ENCODE measurements around the gene FAM171A2. TPM values are rescaled to one million over a fixed set of nuclear protein-coding genes. Genes with fewer than 3 reads are reported as not detected.

Gene FAM171A2
- 1.8 and 4.0 TPM in 2 replicates for total RNA-seq

DNA sequence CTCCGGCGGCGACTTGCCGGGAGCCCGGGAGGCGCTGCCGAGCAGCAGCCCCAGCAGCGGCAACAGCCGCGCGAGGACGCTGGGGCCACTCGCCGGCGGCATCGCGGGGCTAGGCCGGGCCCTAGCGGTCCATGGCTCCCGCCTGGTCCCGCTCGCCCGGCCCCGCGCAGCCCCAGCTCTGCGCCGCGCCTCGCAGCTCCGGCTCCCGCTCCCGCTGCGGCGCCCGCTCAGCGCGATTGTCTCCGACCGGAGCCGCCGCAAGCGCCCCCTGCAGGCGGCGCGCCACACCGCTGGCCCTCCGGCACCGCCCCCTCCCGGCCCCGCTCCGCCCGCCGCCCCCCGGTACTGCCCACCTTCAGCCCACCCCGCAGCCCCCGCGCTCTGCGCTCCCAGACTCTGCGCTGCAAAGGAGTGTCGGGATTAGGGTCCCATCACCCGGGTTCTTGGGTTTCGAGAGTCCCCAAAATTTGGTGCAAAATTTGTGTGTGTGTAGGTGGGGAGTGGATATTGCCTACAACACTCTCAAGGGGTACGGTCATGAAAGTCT lies at the start of gene FAM171A2:
Gene FAM171A2 (minus strand): TSS at position 241 of the 547 bp plus-strand sequence. CDS start 139 bp downstream, at position 102.

DNA sequence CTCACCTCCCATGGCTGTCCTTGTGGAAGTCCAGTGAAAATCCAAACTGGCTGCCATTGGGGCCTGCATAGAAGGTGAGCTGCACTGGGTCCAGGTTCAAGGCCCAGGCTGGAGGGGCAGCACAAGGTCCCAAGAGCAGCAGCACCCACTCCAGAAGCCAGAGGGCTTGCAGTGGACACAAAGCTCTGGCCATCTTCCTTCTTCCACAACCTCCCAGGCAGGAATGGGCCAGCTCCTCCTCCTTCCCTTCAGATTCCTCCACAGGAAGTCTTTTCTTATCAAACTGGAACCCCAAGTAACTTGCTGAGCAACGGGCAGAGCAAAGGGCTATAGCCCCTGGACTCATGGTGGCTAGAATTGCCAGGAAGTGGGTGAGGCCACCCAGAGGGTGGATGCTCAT lies 25.6 kb upstream of the FAM171A2 start, which contains the start of gene ITGA2B:
Gene ITGA2B (minus strand): TSS at position 369 of the 400 bp plus-strand sequence. CDS start 176 bp downstream, at position 193.

DNA sequence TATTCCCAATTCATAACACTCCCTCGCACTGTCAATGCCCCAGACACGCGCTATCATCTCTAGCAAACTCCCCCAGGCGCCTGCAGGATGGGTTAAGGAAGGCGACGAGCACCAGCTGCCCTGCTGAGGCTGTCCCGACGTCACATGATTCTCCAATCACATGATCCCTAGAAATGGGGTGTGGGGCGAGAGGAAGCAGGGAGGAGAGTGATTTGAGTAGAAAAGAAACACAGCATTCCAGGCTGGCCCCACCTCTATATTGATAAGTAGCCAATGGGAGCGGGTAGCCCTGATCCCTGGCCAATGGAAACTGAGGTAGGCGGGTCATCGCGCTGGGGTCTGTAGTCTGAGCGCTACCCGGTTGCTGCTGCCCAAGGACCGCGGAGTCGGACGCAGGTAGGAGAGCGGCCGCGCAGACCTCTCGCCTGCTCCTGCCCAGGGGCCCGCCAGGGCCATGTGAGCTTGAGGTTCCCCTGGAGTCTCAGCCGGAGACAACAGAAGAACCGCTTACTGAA lies 18.7 kb downstream of the FAM171A2 start, which contains the start of gene GRN:
Gene GRN (plus strand): TSS at position 364 of the 515 bp plus-strand sequence. CDS start 3,863 bp downstream, outside the sequence.

DNA sequence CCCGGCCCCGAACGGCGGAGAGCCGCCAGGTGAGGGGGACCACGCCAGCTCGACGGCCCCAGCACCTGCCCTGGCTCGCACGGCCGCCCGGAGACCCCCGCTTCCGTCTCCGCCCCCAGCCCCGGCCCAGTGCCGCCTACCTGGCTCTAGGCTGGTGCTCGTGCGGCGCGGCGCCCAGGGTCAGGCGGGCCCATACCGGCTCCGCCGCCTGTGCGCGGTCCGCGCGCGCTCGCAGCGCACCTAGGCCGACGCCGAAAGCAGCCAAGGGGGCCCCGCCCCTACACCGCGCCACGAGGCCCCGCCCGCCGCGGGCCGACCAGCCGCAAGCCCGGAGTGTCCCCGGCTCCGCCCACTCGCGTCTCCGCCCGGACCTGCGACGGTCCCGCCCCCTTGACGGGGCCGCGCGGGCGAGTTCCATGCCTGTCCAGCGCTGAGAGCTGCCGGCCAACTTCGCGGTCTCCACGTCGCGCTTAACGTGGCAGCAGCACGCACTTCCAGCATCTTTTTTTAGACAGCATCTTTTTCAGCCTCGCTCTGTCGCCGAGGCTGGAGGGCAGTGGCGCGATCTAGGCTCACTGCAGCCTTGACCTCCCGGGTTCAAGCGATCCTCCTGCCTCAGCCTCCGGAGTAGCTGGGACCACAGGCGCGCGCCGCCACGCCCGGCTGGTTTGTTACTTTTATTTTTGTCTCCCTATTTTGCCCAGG lies 38.9 kb downstream of the FAM171A2 start, which contains the start of gene SLC25A39:
Gene SLC25A39 (minus strand): TSS at position 253 of the 705 bp plus-strand sequence. CDS start 1,261 bp downstream, outside the sequence.

DNA sequence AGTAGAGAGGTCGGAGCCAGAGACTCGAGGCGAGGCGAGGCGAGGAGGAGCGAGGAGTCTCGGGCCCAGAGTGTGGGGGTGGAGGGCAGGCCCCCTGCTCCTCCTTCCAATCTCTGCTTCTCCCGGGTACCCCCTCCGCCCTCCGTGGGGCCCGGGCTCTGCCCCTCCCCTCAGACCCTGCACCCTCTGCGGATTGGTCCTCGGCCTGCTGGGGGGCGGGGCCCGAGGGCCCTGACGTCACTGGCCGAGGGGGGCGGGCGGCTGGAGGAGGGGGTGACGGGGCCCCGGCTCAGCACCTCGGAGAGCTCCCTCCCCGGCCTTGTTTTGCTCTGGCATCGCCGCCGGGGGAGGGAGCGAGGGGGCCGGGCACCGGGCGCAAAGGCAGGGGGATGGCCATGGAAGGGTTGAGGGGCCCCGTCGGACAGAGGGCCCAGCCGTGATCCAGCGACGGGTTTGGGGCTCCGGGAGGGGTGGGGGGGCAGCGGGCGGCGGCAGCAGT lies 55.3 kb downstream of the FAM171A2 start, which contains the start of gene RUNDC3A:
Gene RUNDC3A (plus strand): TSS at position 282 of the 499 bp plus-strand sequence. CDS start 232 bp downstream, outside the sequence.

Other genes with a start within 250 kb of the FAM171A2 start
- gene HDAC5, start 240.2 kb downstream of the FAM171A2 start, total RNA-seq = 66.2 and 79.5 TPM in 2 replicates
- gene HROB, start 221.9 kb downstream of the FAM171A2 start, total RNA-seq = 1.00 and 5.1 TPM in 2 replicates
- under 0.01 and 0.25 TPM in 2 replicates for gene ASB16, start 193.1 kb downstream of the FAM171A2 start, total RNA-seq
- gene TMUB2, start 176.9 kb downstream of the FAM171A2 start, total RNA-seq = 24.5 and 28.1 TPM in 2 replicates
- gene ATXN7L3, start 164.0 kb downstream of the FAM171A2 start, total RNA-seq = 40.2 and 46.3 TPM in 2 replicates
- 42.6 and 43.5 TPM in 2 replicates for gene UBTF, start 144.2 kb downstream of the FAM171A2 start, total RNA-seq
- gene SLC4A1, start 95.7 kb downstream of the FAM171A2 start, total RNA-seq = not detected in 2 replicates
- gene RUNDC3A, start 55.3 kb downstream of the FAM171A2 start, total RNA-seq = not detected in 2 replicates
- 71.4 and 72.8 TPM in 2 replicates for gene SLC25A39, start 39.0 kb downstream of the FAM171A2 start, total RNA-seq
- 124 and 289 TPM in 2 replicates for gene GRN, start 18.6 kb downstream of the FAM171A2 start, total RNA-seq
- gene ITGA2B, start 25.8 kb upstream of the FAM171A2 start, total RNA-seq = 0.22 and 1.7 TPM in 2 replicates
- gene GPATCH8, start 139.6 kb upstream of the FAM171A2 start, total RNA-seq = 22.6 and 24.2 TPM in 2 replicates
- gene FZD2, start 193.6 kb upstream of the FAM171A2 start, total RNA-seq = 11.2 and 31.4 TPM in 2 replicates

All from uterine smooth muscle cell (primary cell).